H9 (cell line): ENCODE data around the gene CCNY. TPM values are rescaled to one million over a fixed set of nuclear protein-coding genes. Genes with fewer than 3 reads are reported as not detected.

ENCODE experiments used
- DNase-seq: peaks from one replicate; pipeline ENCODE4 v3.0.0-alpha.2; 2017
- H2AFZ ChIP-seq: one replicate; pipeline ENCODE4 v1.6.1; 2013; ENCODE audit warnings: mild to moderate bottlenecking, low read length, control low read depth, moderate library complexity
- H2AK5ac ChIP-seq: 2 replicates; pipeline ENCODE4 v1.6.1; 2013; ENCODE audit warnings: low read length, control low read depth, mixed read lengths; ENCODE audit not compliant: insufficient read length
- H2BK120ac ChIP-seq: one replicate; pipeline ENCODE4 v1.6.1; 2013; ENCODE audit warnings: low read depth, mild to moderate bottlenecking, low read length, control low read depth, inconsistent platforms; ENCODE audit not compliant: poor library complexity, severe bottlenecking
- H2BK12ac ChIP-seq: 2 replicates; pipeline ENCODE4 v1.6.1; 2013; ENCODE audit warnings: low read length, control low read depth, mixed read lengths, low read depth; ENCODE audit not compliant: insufficient read length
- H2BK15ac ChIP-seq: 2 replicates; pipeline ENCODE4 v1.6.1; 2013; ENCODE audit warnings: low read depth, low read length, control low read depth
- H2BK20ac ChIP-seq: one replicate; pipeline ENCODE4 v1.6.1; 2013; ENCODE audit warnings: low read depth, mild to moderate bottlenecking, low read length, control low read depth, inconsistent platforms; ENCODE audit not compliant: poor library complexity, severe bottlenecking
- H2BK5ac ChIP-seq: 2 replicates; pipeline ENCODE4 v1.6.1; 2013; ENCODE audit warnings: low read length, control low read depth, mixed read lengths; ENCODE audit not compliant: insufficient read length
- H3K14ac ChIP-seq: 2 replicates; pipeline ENCODE4 v1.6.1; 2013; ENCODE audit warnings: low read length, control low read depth; ENCODE audit not compliant: insufficient read depth
- H3K18ac ChIP-seq: 2 replicates; pipeline ENCODE4 v1.6.1; 2013; ENCODE audit warnings: low read depth, mild to moderate bottlenecking, mixed read lengths, low read length, control low read depth; ENCODE audit not compliant: insufficient read length
- H3K23ac ChIP-seq: 2 replicates; pipeline ENCODE4 v1.6.1; 2013; ENCODE audit warnings: low read length, control low read depth, mixed read lengths, low read depth; ENCODE audit not compliant: insufficient read length
- H3K23me2 ChIP-seq: 2 replicates; pipeline ENCODE4 v1.6.1; 2013; ENCODE audit warnings: low read depth, mild to moderate bottlenecking, mixed read lengths, low read length, control low read depth; ENCODE audit not compliant: insufficient read length, poor library complexity, severe bottlenecking
- H3K27ac ChIP-seq: 2 replicates; pipeline ENCODE4 v1.5.1; 2013; ENCODE audit warnings: low read length, control low read depth, mixed read lengths, low read depth; ENCODE audit not compliant: insufficient read length
- H3K27me3 ChIP-seq: 2 replicates; pipeline ENCODE4 v1.6.1; 2013; ENCODE audit warnings: low read length, control low read depth, inconsistent platforms; ENCODE audit not compliant: insufficient read depth
- H3K4ac ChIP-seq: 2 replicates; pipeline ENCODE4 v1.6.1; 2013; ENCODE audit warnings: low read depth, mild to moderate bottlenecking, control low read depth, inconsistent platforms, low read length, moderate library complexity
- H3K4me1 ChIP-seq: 2 replicates; pipeline ENCODE4 v1.6.1; 2013; ENCODE audit warnings: low read length, control low read depth, inconsistent platforms; ENCODE audit not compliant: insufficient read depth
- H3K4me2 ChIP-seq: 2 replicates; pipeline ENCODE4 v1.6.1; 2013; ENCODE audit warnings: low read length, control low read depth, mixed read lengths; ENCODE audit not compliant: insufficient read length, insufficient read depth
- H3K56ac ChIP-seq: 2 replicates; pipeline ENCODE4 v1.6.1; 2013; ENCODE audit warnings: low read depth, mild to moderate bottlenecking, mixed read lengths, low read length, control low read depth; ENCODE audit not compliant: insufficient read length
- H3K79me1 ChIP-seq: 2 replicates; pipeline ENCODE4 v1.6.1; 2013; ENCODE audit warnings: low read depth, mild to moderate bottlenecking, moderate library complexity, low read length, control low read depth, inconsistent platforms; ENCODE audit not compliant: insufficient read depth, poor library complexity, severe bottlenecking
- H3K79me2 ChIP-seq: 2 replicates; pipeline ENCODE4 v1.6.1; 2013; ENCODE audit warnings: low read length, control low read depth, inconsistent platforms; ENCODE audit not compliant: insufficient read depth
- H3K9ac ChIP-seq: 2 replicates; pipeline ENCODE4 v1.6.1; 2013; ENCODE audit warnings: low read length, control low read depth, mixed read lengths; ENCODE audit not compliant: insufficient read length; ENCODE audit errors: extremely low read depth
- H3K9me3 ChIP-seq: one replicate; pipeline ENCODE4 v1.6.1; 2013; ENCODE audit warnings: low read depth, low read length, inconsistent platforms; ENCODE audit not compliant: control insufficient read depth
- H3T11ph ChIP-seq: one replicate; pipeline ENCODE4 v1.6.1; 2013; ENCODE audit warnings: mild to moderate bottlenecking, low read length, control low read depth, inconsistent platforms
- H4K20me1 ChIP-seq: one replicate; pipeline ENCODE4 v1.6.1; 2013; ENCODE audit not compliant: control insufficient read depth, insufficient read length, insufficient read depth
- H4K5ac ChIP-seq: 2 replicates; pipeline ENCODE4 v1.6.1; 2013; ENCODE audit warnings: low read depth, mild to moderate bottlenecking, mixed read lengths, low read length, control low read depth; ENCODE audit not compliant: insufficient read length
- H4K8ac ChIP-seq: replicated peaks from 2 replicates; pipeline ENCODE4 v1.6.1; 2013; ENCODE audit warnings: low read length, control low read depth, mixed read lengths, low read depth; ENCODE audit not compliant: insufficient read length
- H4K91ac ChIP-seq: 2 replicates; pipeline ENCODE4 v1.6.1; 2013; ENCODE audit warnings: low read depth, mild to moderate bottlenecking, moderate library complexity, mixed read lengths, low read length, control low read depth; ENCODE audit not compliant: insufficient read length
- H3K27ac Mint-ChIP-seq, 3 experiments: 2 replicates in 2 of 3; 3 replicates in 1 of 3; pipeline ENCODE4 v1.8.0; 2020 to 2021; ENCODE audit warnings: mixed read lengths in 3 of 3, mild to moderate bottlenecking in 1 of 3, moderate library complexity in 1 of 3
- H3K27me3 Mint-ChIP-seq: 2 replicates; pipeline ENCODE4 v1.8.0; 2021; ENCODE audit warnings: low read depth, mild to moderate bottlenecking, moderate library complexity, mixed read lengths
- H3K36me3 Mint-ChIP-seq, 3 experiments: 2 replicates in 2 of 3; 3 replicates in 1 of 3; pipeline ENCODE4 v1.8.0; 2020 to 2021; ENCODE audit warnings: low read depth in 3 of 3, mixed read lengths in 3 of 3; ENCODE audit not compliant: insufficient read depth in 1 of 3
- H3K4me1 Mint-ChIP-seq, 2 experiments: 2 replicates each; pipeline ENCODE4 v1.8.0; 2020; ENCODE audit warnings: mixed read lengths in 2 of 2
- H3K4me3 Mint-ChIP-seq, 2 experiments: 2 replicates in 1 of 2; 3 replicates in 1 of 2; pipeline ENCODE4 v1.8.0; 2020 to 2021; ENCODE audit warnings: mild to moderate bottlenecking in 2 of 2, mixed read lengths in 2 of 2, moderate library complexity in 1 of 2
- H3K9me3 Mint-ChIP-seq, 2 experiments: 2 replicates in 1 of 2; 3 replicates in 1 of 2; pipeline ENCODE4 v1.8.0; 2020; ENCODE audit warnings: mild to moderate bottlenecking in 2 of 2, mixed read lengths in 2 of 2, moderate library complexity in 1 of 2
- CTCF ChIP-seq: fragments of 200-600 bp; sonication (generic); conservative IDR thresholded peaks from 3 replicates; pipeline ENCODE4 v1.8.0; 2021; ENCODE audit warnings: antibody characterized with exemption, mild to moderate bottlenecking
- WGBS: extraction: QIAGEN DNeasy Blood & Tissue Kit; methylation state at CpG from one replicate; pipeline ENCODE4 v1.1.7; 2013; ENCODE audit warnings: missing lambda C conversion rate, low lambda C conversion rate, mixed read lengths; ENCODE audit not compliant: insufficient read length; ENCODE audit errors: extremely low coverage; 5-methylcytosine and 5-hydroxymethylcytosine counted together
- total RNA-seq: library from RNA; stranded (reverse); gene quantifications from 2 replicates; pipeline ENCODE4 v1.2.1, GENCODE V29; 2021

Gene CCNY
- total RNA-seq, 1 experiment from 2014 or later, result 62.1 TPM

- Histone ChIP-seq H3K27me3 (no peaks in the 10 kb centered on the region), H3K4me2 (no peak overlapping the region), H3K79me1 (no peaks in the 10 kb centered on the region), H3K14ac (no peak overlapping the region), H4K91ac (no peak overlapping the region), H4K20me1 (no peaks in the 10 kb centered on the region), H2BK20ac (no peak overlapping the region), H4K8ac (no peak overlapping the region), H4K5ac (no peak overlapping the region), H2BK12ac (no peak overlapping the region), H3K4me1 (no peaks in the 10 kb centered on the region), H2AK5ac (no peak overlapping the region), H3K9ac (no peak overlapping the region), H3K79me2 (no peaks in the 10 kb centered on the region), H3T11ph (no peak overlapping the region), H3K23me2 (no peaks in the 10 kb centered on the region), H3K27ac (no peak overlapping the region), H3K4ac (no peak overlapping the region), H3K18ac (no peak overlapping the region), H3K23ac (no peak overlapping the region), H3K56ac (no peak overlapping the region), H2BK15ac (no peak overlapping the region), H2AFZ (no peak overlapping the region), H2BK5ac (no peak overlapping the region), H2BK120ac (no peak overlapping the region), H3K9me3 (no peaks in the 10 kb centered on the region)
- Mint-ChIP-seq H3K9me3 (no peaks in the 10 kb centered on the region; a peak in 1 of 5 replicates), H3K4me3 (no peak overlapping the region), H3K27ac (no peak overlapping the region), H3K36me3 (peaks cover 9 to 11% (median 9%) of the 10 kb centered on the region in 3 experiments; a peak in 6 of 7 replicates), H3K27me3 (no peaks in the 10 kb centered on the region), H3K4me1 (peaks cover 2 to 3% of the 10 kb centered on the region in 2 experiments; a peak in 3 of 4 replicates)
- no CpG with 5 or more reads among the region's 6 CpGs for WGBS
- no peak for DNase-seq
- TF ChIP-seq CTCF, result no peak
Measured at GRCh38 chr10:35545878-35546590, 209.7 kb downstream of the CCNY start.
